ENCODE measurements around the gene ATP8A1.

The ATP8A1 gene

DNA sequence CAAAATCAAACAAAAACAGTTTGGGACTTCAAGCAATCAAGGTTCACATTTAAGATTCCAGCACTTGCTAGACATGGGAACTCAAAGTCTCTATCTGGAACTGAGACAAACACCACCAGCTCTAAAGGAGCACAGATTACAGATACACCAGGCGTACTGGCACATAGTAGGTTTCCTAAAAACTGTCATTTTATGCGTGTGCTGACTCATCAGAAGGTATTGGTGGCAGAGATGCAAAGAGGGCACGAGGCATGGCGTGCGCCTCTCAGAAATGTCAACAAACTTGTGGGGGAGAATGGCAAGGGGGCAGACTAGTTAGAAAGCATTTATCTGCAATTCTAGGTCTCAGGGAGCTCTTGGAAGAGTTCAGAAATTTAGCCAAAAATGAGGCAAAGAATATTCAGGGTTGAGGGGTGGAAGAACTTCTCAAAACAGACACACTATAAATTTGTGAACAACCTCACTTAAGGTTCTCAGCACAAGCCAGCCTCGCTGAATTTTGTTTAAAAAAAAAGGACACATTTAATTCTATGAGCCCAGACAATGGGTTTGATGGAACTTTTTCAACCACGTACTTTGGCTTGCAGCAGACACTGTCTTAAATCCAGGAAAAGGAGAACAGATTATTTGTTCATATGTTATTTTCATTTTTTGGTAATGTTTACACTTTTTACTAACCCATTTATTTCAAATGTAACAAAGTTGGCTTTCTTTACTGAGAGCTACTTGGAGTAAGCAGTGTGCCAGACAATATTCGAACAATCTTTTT lies 159.6 kb downstream of the ATP8A1 start:
- H3K4me2 ChIP-seq (ENCODE audit: low read length) = no peak overlapping the region
- peaks cover 30% of the 10 kb centered on the region for H3K36me3 ChIP-seq (ENCODE audit: control insufficient read depth, low read length)
- H3F3A ChIP-seq (ENCODE audit: control insufficient read depth, insufficient read depth) = no peaks in the 10 kb centered on the region
- H3K4me1 ChIP-seq (ENCODE audit: control insufficient read depth, low read length) = no peaks in the 10 kb centered on the region
- H4K20me1 ChIP-seq (ENCODE audit: control insufficient read depth, insufficient read depth, low read depth, low read length) = no peaks in the 10 kb centered on the region
- no peak overlapping the region for H3K27ac ChIP-seq (ENCODE audit: low read depth, low read length)
- TF ChIP-seq CTCF (IDR thresholded peaks at IDR 0.05; ENCODE audit: low read depth, low read length, poor library complexity, severe bottlenecking) = no peak
- no peak for TF ChIP-seq EZH2phosphoT487 (IDR thresholded peaks at IDR 0.05; ENCODE audit: borderline replicate concordance, low read length)
- no peaks in the 10 kb centered on the region for H3K9me3 ChIP-seq (ENCODE audit: control insufficient read depth, insufficient read depth, low read length)
- H3K4me3 ChIP-seq (ENCODE audit: low read length) = no peak overlapping the region
- no peaks in the 10 kb centered on the region for H3K79me2 ChIP-seq (ENCODE audit: control insufficient read depth, low read length)
- H3K9me2 ChIP-seq (replicated peaks; ENCODE audit: control insufficient read depth, low read length) = no peaks in the 10 kb centered on the region
- H3K27me3 ChIP-seq (ENCODE audit: control insufficient read depth, low read length) = no peaks in the 10 kb centered on the region

- H3K36me3 ChIP-seq (ENCODE audit: control insufficient read depth, low read length) = 0 out of 2 replicates have a peak, but pooled peaks cover 4% of the 10 kb centered on the region
- H3K4me3 ChIP-seq (ENCODE audit: low read length) = no peak overlapping the region
- H4K20me1 ChIP-seq (ENCODE audit: control insufficient read depth, insufficient read depth, low read depth, low read length) = no peaks in the 10 kb centered on the region
- H3K27me3 ChIP-seq (ENCODE audit: control insufficient read depth, low read length) = no peaks in the 10 kb centered on the region
- no peaks in the 10 kb centered on the region for H3K9me2 ChIP-seq (replicated peaks; ENCODE audit: control insufficient read depth, low read length)
- H3K79me2 ChIP-seq (ENCODE audit: control insufficient read depth, low read length) = no peaks in the 10 kb centered on the region
- H3K27ac ChIP-seq (ENCODE audit: low read depth, low read length) = no peak overlapping the region
- no peaks in the 10 kb centered on the region for H3F3A ChIP-seq (ENCODE audit: control insufficient read depth, insufficient read depth)
- H3K4me2 ChIP-seq (ENCODE audit: low read length) = no peak overlapping the region
- no peaks in the 10 kb centered on the region for H3K4me1 ChIP-seq (ENCODE audit: control insufficient read depth, low read length)
- TF ChIP-seq CTCF (IDR thresholded peaks at IDR 0.05; ENCODE audit: low read depth, low read length, poor library complexity, severe bottlenecking) (no peak), EZH2phosphoT487 (IDR thresholded peaks at IDR 0.05; ENCODE audit: borderline replicate concordance, low read length) (no peak)
- H3K9me3 ChIP-seq (ENCODE audit: control insufficient read depth, insufficient read depth, low read length) = no peaks in the 10 kb centered on the region
Observed at GRCh38 chr4:42492962-42493361, 163.9 kb downstream of the ATP8A1 start.

GRCh38 chr4:42490015-42490414 lies 166.9 kb downstream of the ATP8A1 start:
- no peak overlapping the region for H3K4me3 ChIP-seq (ENCODE audit: low read length)
- no peak overlapping the region for H3K4me2 ChIP-seq (ENCODE audit: low read length)
- H3K79me2 ChIP-seq (ENCODE audit: control insufficient read depth, low read length) = no peaks in the 10 kb centered on the region
- H3K4me1 ChIP-seq (ENCODE audit: control insufficient read depth, low read length) = no peaks in the 10 kb centered on the region
- no peak overlapping the region for H3K27ac ChIP-seq (ENCODE audit: low read depth, low read length)
- TF ChIP-seq CTCF (IDR thresholded peaks at IDR 0.05; ENCODE audit: low read depth, low read length, poor library complexity, severe bottlenecking) (no peak), EZH2phosphoT487 (IDR thresholded peaks at IDR 0.05; ENCODE audit: borderline replicate concordance, low read length) (no peak)
- no peaks in the 10 kb centered on the region for H3K9me3 ChIP-seq (ENCODE audit: control insufficient read depth, insufficient read depth, low read length)
- no peaks in the 10 kb centered on the region for H3F3A ChIP-seq (ENCODE audit: control insufficient read depth, insufficient read depth)
- H4K20me1 ChIP-seq (ENCODE audit: control insufficient read depth, insufficient read depth, low read depth, low read length) = no peaks in the 10 kb centered on the region
- no peaks in the 10 kb centered on the region for H3K27me3 ChIP-seq (ENCODE audit: control insufficient read depth, low read length)
- H3K36me3 ChIP-seq (ENCODE audit: control insufficient read depth, low read length) = 0 out of 2 replicates have a peak, but pooled peaks cover 8% of the 10 kb centered on the region
- no peaks in the 10 kb centered on the region for H3K9me2 ChIP-seq (replicated peaks; ENCODE audit: control insufficient read depth, low read length)
